Measurements from ENCODE around the gene POC5.

GRCh38 chr5:75656311-75657003, 60.8 kb downstream of the POC5 start:
- TF ChIP-seq CTCF (IDR thresholded peaks at IDR 0.05) (no peak), POLR2A (IDR thresholded peaks at IDR 0.05) (no peak)

Data from lower leg skin (tissue), 3 donors.